Panc1 (cell line): ENCODE measurements around the gene KLF18.

ENCODE experiments used
- CTCF ChIP-seq: fragments of 450-650 bp; IDR thresholded peaks from 2 replicates; pipeline ENCODE4 v1.5.1; 2017; ENCODE audit warnings: mild to moderate bottlenecking
- POLR2AphosphoS5 ChIP-seq: IDR thresholded peaks from 2 replicates; pipeline ENCODE4 v1.6.1; 2012; ENCODE audit warnings: mild to moderate bottlenecking, low read depth, low read length, moderate library complexity

- TF ChIP-seq CTCF (no peak), POLR2AphosphoS5 (no peak)
Observed at GRCh38 chr1:44112486-44112885, 28.9 kb downstream of the KLF18 start.
